Erythroblast (primary cell): ENCODE measurements around the gene THADA.

ENCODE experiments used
- GATA1 ChIP-seq: IDR thresholded peaks from 2 replicates; pipeline ENCODE4 v1.6.1; 2011; ENCODE audit warnings: low read depth, mild to moderate bottlenecking, control low read depth, low read length, moderate library complexity
- POLR2A ChIP-seq: IDR thresholded peaks from 2 replicates; pipeline ENCODE4 v1.6.1; 2011; ENCODE audit warnings: mild to moderate bottlenecking, low read length

DNA sequence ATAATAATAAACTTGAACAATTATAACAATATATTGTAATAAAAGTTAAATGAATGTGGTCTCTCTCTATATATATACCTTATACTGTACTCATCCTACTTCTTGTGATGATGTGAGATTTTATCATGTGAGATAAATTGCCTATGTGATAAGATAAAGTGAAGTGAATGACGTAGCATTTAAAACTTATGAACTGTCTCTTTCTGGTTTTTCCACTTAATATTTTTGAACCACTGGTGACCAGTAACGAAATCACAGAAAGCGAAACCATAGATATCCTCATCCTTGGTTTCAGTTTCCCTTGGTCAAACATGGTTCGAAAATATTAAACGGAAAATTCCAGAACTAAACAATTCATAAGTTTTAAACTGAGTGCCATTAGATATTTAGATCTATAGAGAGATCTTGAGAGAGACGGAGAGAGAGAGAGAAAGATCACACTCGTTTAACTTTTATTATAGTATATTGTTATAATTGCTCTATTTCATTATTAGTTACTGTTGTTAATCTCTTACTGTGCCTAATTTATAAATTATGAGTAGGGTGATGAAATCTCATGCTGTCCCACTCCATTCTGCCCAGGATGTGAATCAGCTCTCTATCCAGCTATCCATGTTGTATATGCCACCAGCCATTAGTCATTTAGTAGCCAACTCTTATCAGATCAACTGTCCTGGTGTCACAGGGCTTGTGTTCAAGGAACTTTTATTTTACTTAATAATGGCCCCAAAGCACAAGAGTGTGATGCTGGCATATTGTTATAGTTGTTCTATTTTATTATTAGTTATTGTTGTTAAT is 156.8 kb downstream of the THADA start:
- TF ChIP-seq POLR2A (no peak), GATA1 (no peak)
